Bronchial epithelial cell (primary cell): Measurements from ENCODE around the gene COG2. TPM values are rescaled to one million over a fixed set of nuclear protein-coding genes. Genes with fewer than 3 reads are reported as not detected.
"Not testable (repeated sequence)": the region's sequence is repeated elsewhere in the genome, so short reads cannot be mapped to it uniquely, and the experiment has no call there.

Source experiments
- DNase-seq: peaks from one replicate; pipeline ENCODE4 v3.0.0-alpha.2; 2010; ENCODE audit warnings: low read depth
- FAIRE-seq: peaks from 2 replicates; lab custom pipeline; 2011; peaks lifted over from hg19 to GRCh38; lab: Jason Lieb, UNC
- H3K27me3 ChIP-seq: 2 replicates; pipeline ENCODE4 v1.5.1; 2011; ENCODE audit warnings: low read length; ENCODE audit not compliant: control insufficient read depth, insufficient read depth
- H3K36me3 ChIP-seq: 2 replicates; pipeline ENCODE4 v1.5.1; 2011; ENCODE audit warnings: low read length; ENCODE audit not compliant: control insufficient read depth, insufficient read depth
- H3K4me3 ChIP-seq: 2 replicates; pipeline ENCODE4 v1.5.1; 2011; ENCODE audit warnings: mild to moderate bottlenecking, low read depth, low read length, control low read depth
- total RNA-seq: library from RNA; depleted of rRNA; stranded (reverse); fragments of >200 nt; gene quantifications from 2 replicates; pipeline ENCODE4 v1.2.1, GENCODE V29; 2014
- TF ChIP-seq, protein P1 (sequence below): IDR thresholded peaks from 2 replicates; pipeline ENCODE4 v1.5.1; 2011; ENCODE audit warnings: mild to moderate bottlenecking, moderate library complexity, low read length, control low read depth, inconsistent platforms; ENCODE audit not compliant: insufficient read depth, severe bottlenecking

Gene COG2
- total RNA-seq, 1 donor from 2014 or later: 16.8 TPM

DNA sequence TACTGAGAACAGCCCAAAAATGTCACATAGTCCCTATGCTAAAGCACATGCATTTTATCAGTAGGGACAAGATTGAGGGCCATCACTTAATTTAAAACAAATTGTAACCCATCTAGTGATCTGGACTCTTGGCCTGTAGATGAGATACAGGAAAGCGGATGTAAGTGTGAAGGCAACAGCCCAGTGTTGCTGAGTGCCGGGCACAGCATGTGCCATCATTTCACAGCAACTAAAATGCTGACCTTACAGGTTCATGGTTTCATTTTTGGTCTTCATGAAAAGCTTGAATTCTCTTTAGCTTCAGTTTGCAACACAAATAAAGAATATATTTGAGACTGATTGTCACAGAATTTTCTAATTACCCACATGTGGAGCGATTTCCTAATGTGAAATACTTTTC, 5.8 kb downstream of the COG2 start:
- Histone ChIP-seq H3K4me3 (no peak overlapping the region), H3K36me3 (peaks cover 1% of the 10 kb centered on the region), H3K27me3 (no peaks in the 10 kb centered on the region)
- FAIRE-seq: no peak
- no peak for DNase-seq
- TF ChIP-seq, protein P1, sequence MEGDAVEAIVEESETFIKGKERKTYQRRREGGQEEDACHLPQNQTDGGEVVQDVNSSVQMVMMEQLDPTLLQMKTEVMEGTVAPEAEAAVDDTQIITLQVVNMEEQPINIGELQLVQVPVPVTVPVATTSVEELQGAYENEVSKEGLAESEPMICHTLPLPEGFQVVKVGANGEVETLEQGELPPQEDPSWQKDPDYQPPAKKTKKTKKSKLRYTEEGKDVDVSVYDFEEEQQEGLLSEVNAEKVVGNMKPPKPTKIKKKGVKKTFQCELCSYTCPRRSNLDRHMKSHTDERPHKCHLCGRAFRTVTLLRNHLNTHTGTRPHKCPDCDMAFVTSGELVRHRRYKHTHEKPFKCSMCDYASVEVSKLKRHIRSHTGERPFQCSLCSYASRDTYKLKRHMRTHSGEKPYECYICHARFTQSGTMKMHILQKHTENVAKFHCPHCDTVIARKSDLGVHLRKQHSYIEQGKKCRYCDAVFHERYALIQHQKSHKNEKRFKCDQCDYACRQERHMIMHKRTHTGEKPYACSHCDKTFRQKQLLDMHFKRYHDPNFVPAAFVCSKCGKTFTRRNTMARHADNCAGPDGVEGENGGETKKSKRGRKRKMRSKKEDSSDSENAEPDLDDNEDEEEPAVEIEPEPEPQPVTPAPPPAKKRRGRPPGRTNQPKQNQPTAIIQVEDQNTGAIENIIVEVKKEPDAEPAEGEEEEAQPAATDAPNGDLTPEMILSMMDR: no peak

DNA sequence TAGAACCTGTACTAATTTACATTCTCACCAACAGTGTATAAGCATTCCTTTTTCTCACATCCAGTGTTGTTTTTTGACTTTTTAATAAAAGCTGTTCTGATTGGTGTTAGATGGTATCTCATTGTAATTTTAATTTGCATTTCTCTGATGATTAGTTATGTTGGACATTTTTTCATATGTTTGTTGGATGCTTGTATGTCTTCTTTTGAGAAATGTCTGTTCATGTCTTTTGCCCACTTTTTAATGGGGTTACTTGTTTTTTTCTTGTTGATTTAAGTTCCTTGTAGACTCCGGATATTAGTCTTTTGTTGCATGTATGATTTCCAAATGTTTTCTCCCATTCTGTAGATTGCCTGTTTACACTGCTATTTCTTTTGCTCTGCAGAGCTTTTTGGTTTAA, 8.0 kb downstream of the COG2 start:
- TF ChIP-seq, protein P1: no peak
- H3K27me3 ChIP-seq: no peaks in the 10 kb centered on the region
- FAIRE-seq: no peak
- H3K4me3 ChIP-seq: no peak overlapping the region
- peaks cover 1% of the 10 kb centered on the region for H3K36me3 ChIP-seq
- DNase-seq: no peak

DNA sequence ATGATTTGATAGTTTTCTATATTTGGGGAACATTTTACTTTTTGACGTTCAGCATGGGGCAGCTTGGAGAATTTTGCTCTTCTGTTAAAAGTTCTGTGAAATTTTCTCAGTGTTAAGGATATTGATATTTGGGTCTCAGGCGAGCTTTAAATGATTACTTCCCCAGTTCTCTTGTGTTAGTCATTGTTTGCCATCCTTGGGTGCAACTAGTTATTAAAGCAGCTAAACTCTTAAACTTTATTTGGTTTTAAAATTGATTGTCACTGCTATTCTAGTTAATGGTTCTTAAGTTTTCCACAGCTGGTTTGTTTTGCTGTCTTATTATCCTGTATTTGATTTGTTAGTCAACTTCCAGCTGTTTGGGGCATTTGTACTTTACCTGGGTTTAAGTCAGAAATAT, 9.0 kb downstream of the COG2 start:
- no peak overlapping the region for H3K4me3 ChIP-seq
- DNase-seq: no peak
- FAIRE-seq: no peak
- H3K27me3 ChIP-seq: no peaks in the 10 kb centered on the region
- TF ChIP-seq, protein P1: no peak
- peaks cover 1% of the 10 kb centered on the region for H3K36me3 ChIP-seq

DNA sequence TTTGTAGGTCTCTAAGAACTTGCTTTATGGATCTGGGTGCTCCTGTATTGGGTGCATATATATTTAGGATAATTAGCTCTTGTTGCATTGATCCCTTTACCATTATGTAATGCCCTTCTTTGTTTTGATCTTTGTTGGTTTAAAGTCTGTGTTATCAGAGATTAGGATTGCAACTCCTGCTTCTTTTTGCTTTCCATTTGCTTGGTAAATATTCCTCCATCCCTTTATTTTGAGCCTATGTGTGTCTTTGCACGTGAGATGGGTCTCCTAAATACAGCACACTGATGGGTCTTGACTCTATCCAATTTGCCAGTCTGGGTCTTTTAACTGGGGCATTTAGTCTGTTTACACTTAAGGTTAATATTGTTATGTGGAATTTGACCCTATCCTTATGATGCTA, 14.4 kb downstream of the COG2 start:
- not testable (repeated sequence) for DNase-seq, H3K27me3 ChIP-seq, FAIRE-seq, H3K4me3 ChIP-seq, H3K36me3 ChIP-seq

DNA sequence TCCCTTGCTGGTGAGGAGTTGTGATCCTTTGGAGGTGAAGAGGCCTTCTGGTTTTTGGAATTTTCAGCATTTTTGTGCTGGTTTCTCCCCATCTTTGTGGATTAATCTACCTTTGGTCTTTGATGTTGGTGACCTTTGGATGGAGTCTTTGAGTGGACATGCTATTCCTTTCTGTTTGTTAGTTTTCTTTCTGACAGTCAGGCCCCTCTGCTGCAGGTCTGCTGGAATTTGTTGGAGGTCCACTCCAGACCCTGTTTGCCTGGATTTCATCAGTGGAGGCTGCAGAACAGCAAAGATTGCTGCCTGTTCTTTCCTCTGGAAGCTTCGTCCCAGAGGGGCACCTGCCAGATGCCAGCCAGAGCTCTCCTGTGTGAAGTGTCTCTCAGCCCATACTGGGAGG, 15.8 kb downstream of the COG2 start:
- not testable (repeated sequence) for DNase-seq, H3K4me3 ChIP-seq, H3K36me3 ChIP-seq, H3K27me3 ChIP-seq
- peak; percentile 40 for FAIRE-seq

DNA sequence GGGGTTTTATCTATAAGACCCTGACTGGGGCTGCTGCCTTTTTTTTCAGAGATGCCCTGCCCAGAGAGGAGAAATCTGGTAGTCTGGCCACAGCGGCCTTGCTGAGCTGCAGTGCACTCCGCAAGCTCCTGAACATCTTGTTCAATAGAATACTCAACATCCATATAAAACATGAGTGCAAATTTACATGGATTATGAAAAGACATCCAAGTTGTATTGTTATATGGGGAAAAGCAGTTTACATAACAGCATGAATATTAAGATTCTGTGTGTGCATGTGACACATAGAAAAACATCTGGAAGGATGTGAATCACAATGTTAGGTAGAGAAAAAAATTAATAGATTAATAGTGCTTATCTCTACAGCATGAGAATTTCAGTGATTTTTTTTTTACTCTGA, 16.4 kb downstream of the COG2 start:
- TF ChIP-seq, protein P1: no peak
- FAIRE-seq (no peak), DNase-seq (no peak)
- Histone ChIP-seq H3K27me3 (no peaks in the 10 kb centered on the region), H3K4me3 (no peak overlapping the region), H3K36me3 (peaks cover 3% of the 10 kb centered on the region)

DNA sequence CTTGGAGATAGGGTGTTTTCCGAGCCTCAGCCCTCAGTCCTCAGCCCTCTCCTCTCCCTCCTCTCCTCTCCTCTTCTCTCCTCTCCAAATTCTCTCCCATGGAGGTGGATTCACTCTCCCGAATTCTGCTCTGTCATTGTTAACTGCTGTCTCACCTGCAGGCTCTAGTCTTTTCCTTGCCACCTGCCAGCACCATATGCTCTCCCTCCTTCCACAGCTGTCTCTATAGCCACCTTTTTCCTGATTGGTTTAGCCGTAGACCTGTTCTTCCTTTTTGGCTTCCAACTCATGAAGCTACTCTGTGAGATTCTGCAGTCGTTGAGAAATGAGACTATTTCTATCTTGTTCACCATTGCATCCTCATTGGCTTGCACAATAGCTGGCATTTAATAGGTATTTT, 19.7 kb downstream of the COG2 start:
- H3K4me3 ChIP-seq: no peak overlapping the region
- DNase-seq: no peak
- FAIRE-seq: no peak
- peaks cover 10% of the 10 kb centered on the region for H3K36me3 ChIP-seq
- TF ChIP-seq, protein P1: no peak
- H3K27me3 ChIP-seq: no peaks in the 10 kb centered on the region
